H9 (cell line): Measurements from ENCODE around the gene TFEB. TPM values are rescaled to one million over a fixed set of nuclear protein-coding genes. Genes with fewer than 3 reads are reported as not detected.

Experiments
- DNase-seq: peaks from one replicate; pipeline ENCODE4 v3.0.0-alpha.2; 2017
- H2AFZ ChIP-seq: one replicate; pipeline ENCODE4 v1.6.1; 2013; ENCODE audit warnings: mild to moderate bottlenecking, low read length, control low read depth, moderate library complexity
- H2AK5ac ChIP-seq: 2 replicates; pipeline ENCODE4 v1.6.1; 2013; ENCODE audit warnings: low read length, control low read depth, mixed read lengths; ENCODE audit not compliant: insufficient read length
- H2BK120ac ChIP-seq: one replicate; pipeline ENCODE4 v1.6.1; 2013; ENCODE audit warnings: low read depth, mild to moderate bottlenecking, low read length, control low read depth, inconsistent platforms; ENCODE audit not compliant: poor library complexity, severe bottlenecking
- H2BK12ac ChIP-seq: 2 replicates; pipeline ENCODE4 v1.6.1; 2013; ENCODE audit warnings: low read length, control low read depth, mixed read lengths, low read depth; ENCODE audit not compliant: insufficient read length
- H2BK15ac ChIP-seq: 2 replicates; pipeline ENCODE4 v1.6.1; 2013; ENCODE audit warnings: low read depth, low read length, control low read depth
- H2BK20ac ChIP-seq: one replicate; pipeline ENCODE4 v1.6.1; 2013; ENCODE audit warnings: low read depth, mild to moderate bottlenecking, low read length, control low read depth, inconsistent platforms; ENCODE audit not compliant: poor library complexity, severe bottlenecking
- H2BK5ac ChIP-seq: 2 replicates; pipeline ENCODE4 v1.6.1; 2013; ENCODE audit warnings: low read length, control low read depth, mixed read lengths; ENCODE audit not compliant: insufficient read length
- H3K14ac ChIP-seq: 2 replicates; pipeline ENCODE4 v1.6.1; 2013; ENCODE audit warnings: low read length, control low read depth; ENCODE audit not compliant: insufficient read depth
- H3K18ac ChIP-seq: 2 replicates; pipeline ENCODE4 v1.6.1; 2013; ENCODE audit warnings: low read depth, mild to moderate bottlenecking, mixed read lengths, low read length, control low read depth; ENCODE audit not compliant: insufficient read length
- H3K23ac ChIP-seq: 2 replicates; pipeline ENCODE4 v1.6.1; 2013; ENCODE audit warnings: low read length, control low read depth, mixed read lengths, low read depth; ENCODE audit not compliant: insufficient read length
- H3K23me2 ChIP-seq: 2 replicates; pipeline ENCODE4 v1.6.1; 2013; ENCODE audit warnings: low read depth, mild to moderate bottlenecking, mixed read lengths, low read length, control low read depth; ENCODE audit not compliant: insufficient read length, poor library complexity, severe bottlenecking
- H3K27ac ChIP-seq: 2 replicates; pipeline ENCODE4 v1.5.1; 2013; ENCODE audit warnings: low read length, control low read depth, mixed read lengths, low read depth; ENCODE audit not compliant: insufficient read length
- H3K27me3 ChIP-seq: 2 replicates; pipeline ENCODE4 v1.6.1; 2013; ENCODE audit warnings: low read length, control low read depth, inconsistent platforms; ENCODE audit not compliant: insufficient read depth
- H3K4ac ChIP-seq: 2 replicates; pipeline ENCODE4 v1.6.1; 2013; ENCODE audit warnings: low read depth, mild to moderate bottlenecking, control low read depth, inconsistent platforms, low read length, moderate library complexity
- H3K4me1 ChIP-seq: 2 replicates; pipeline ENCODE4 v1.6.1; 2013; ENCODE audit warnings: low read length, control low read depth, inconsistent platforms; ENCODE audit not compliant: insufficient read depth
- H3K4me2 ChIP-seq: 2 replicates; pipeline ENCODE4 v1.6.1; 2013; ENCODE audit warnings: low read length, control low read depth, mixed read lengths; ENCODE audit not compliant: insufficient read length, insufficient read depth
- H3K56ac ChIP-seq: 2 replicates; pipeline ENCODE4 v1.6.1; 2013; ENCODE audit warnings: low read depth, mild to moderate bottlenecking, mixed read lengths, low read length, control low read depth; ENCODE audit not compliant: insufficient read length
- H3K79me1 ChIP-seq: 2 replicates; pipeline ENCODE4 v1.6.1; 2013; ENCODE audit warnings: low read depth, mild to moderate bottlenecking, moderate library complexity, low read length, control low read depth, inconsistent platforms; ENCODE audit not compliant: insufficient read depth, poor library complexity, severe bottlenecking
- H3K79me2 ChIP-seq: 2 replicates; pipeline ENCODE4 v1.6.1; 2013; ENCODE audit warnings: low read length, control low read depth, inconsistent platforms; ENCODE audit not compliant: insufficient read depth
- H3K9ac ChIP-seq: 2 replicates; pipeline ENCODE4 v1.6.1; 2013; ENCODE audit warnings: low read length, control low read depth, mixed read lengths; ENCODE audit not compliant: insufficient read length; ENCODE audit errors: extremely low read depth
- H3K9me3 ChIP-seq: one replicate; pipeline ENCODE4 v1.6.1; 2013; ENCODE audit warnings: low read depth, low read length, inconsistent platforms; ENCODE audit not compliant: control insufficient read depth
- H3T11ph ChIP-seq: one replicate; pipeline ENCODE4 v1.6.1; 2013; ENCODE audit warnings: mild to moderate bottlenecking, low read length, control low read depth, inconsistent platforms
- H4K20me1 ChIP-seq: one replicate; pipeline ENCODE4 v1.6.1; 2013; ENCODE audit not compliant: control insufficient read depth, insufficient read length, insufficient read depth
- H4K5ac ChIP-seq: 2 replicates; pipeline ENCODE4 v1.6.1; 2013; ENCODE audit warnings: low read depth, mild to moderate bottlenecking, mixed read lengths, low read length, control low read depth; ENCODE audit not compliant: insufficient read length
- H4K8ac ChIP-seq: replicated peaks from 2 replicates; pipeline ENCODE4 v1.6.1; 2013; ENCODE audit warnings: low read length, control low read depth, mixed read lengths, low read depth; ENCODE audit not compliant: insufficient read length
- H4K91ac ChIP-seq: 2 replicates; pipeline ENCODE4 v1.6.1; 2013; ENCODE audit warnings: low read depth, mild to moderate bottlenecking, moderate library complexity, mixed read lengths, low read length, control low read depth; ENCODE audit not compliant: insufficient read length
- H3K27ac Mint-ChIP-seq, 3 experiments: 2 replicates in 2 of 3; 3 replicates in 1 of 3; pipeline ENCODE4 v1.8.0; 2020 to 2021; ENCODE audit warnings: mixed read lengths in 3 of 3, mild to moderate bottlenecking in 1 of 3, moderate library complexity in 1 of 3
- H3K27me3 Mint-ChIP-seq: 2 replicates; pipeline ENCODE4 v1.8.0; 2021; ENCODE audit warnings: low read depth, mild to moderate bottlenecking, moderate library complexity, mixed read lengths
- H3K36me3 Mint-ChIP-seq, 3 experiments: 2 replicates in 2 of 3; 3 replicates in 1 of 3; pipeline ENCODE4 v1.8.0; 2020 to 2021; ENCODE audit warnings: low read depth in 3 of 3, mixed read lengths in 3 of 3; ENCODE audit not compliant: insufficient read depth in 1 of 3
- H3K4me1 Mint-ChIP-seq, 2 experiments: 2 replicates each; pipeline ENCODE4 v1.8.0; 2020; ENCODE audit warnings: mixed read lengths in 2 of 2
- H3K4me3 Mint-ChIP-seq, 2 experiments: 2 replicates in 1 of 2; 3 replicates in 1 of 2; pipeline ENCODE4 v1.8.0; 2020 to 2021; ENCODE audit warnings: mild to moderate bottlenecking in 2 of 2, mixed read lengths in 2 of 2, moderate library complexity in 1 of 2
- H3K9me3 Mint-ChIP-seq, 2 experiments: 2 replicates in 1 of 2; 3 replicates in 1 of 2; pipeline ENCODE4 v1.8.0; 2020; ENCODE audit warnings: mild to moderate bottlenecking in 2 of 2, mixed read lengths in 2 of 2, moderate library complexity in 1 of 2
- CTCF ChIP-seq: fragments of 200-600 bp; sonication (generic); conservative IDR thresholded peaks from 3 replicates; pipeline ENCODE4 v1.8.0; 2021; ENCODE audit warnings: antibody characterized with exemption, mild to moderate bottlenecking
- WGBS: extraction: QIAGEN DNeasy Blood & Tissue Kit; methylation state at CpG from one replicate; pipeline ENCODE4 v1.1.7; 2013; ENCODE audit warnings: missing lambda C conversion rate, low lambda C conversion rate, mixed read lengths; ENCODE audit not compliant: insufficient read length; ENCODE audit errors: extremely low coverage; 5-methylcytosine and 5-hydroxymethylcytosine counted together
- total RNA-seq: library from RNA; stranded (reverse); gene quantifications from 2 replicates; pipeline ENCODE4 v1.2.1, GENCODE V29; 2021

Gene TFEB
- total RNA-seq, 1 experiment from 2014 or later = 1.2 TPM

- H3K56ac ChIP-seq = no peak overlapping the region
- H3K23me2 ChIP-seq = no peaks in the 10 kb centered on the region
- no peak overlapping the region for H4K5ac ChIP-seq
- peaks cover 0 to 4% of the 10 kb centered on the region in 2 experiments; a peak in 2 of 5 replicates for H3K9me3 Mint-ChIP-seq
- H3K4ac ChIP-seq = no peak overlapping the region
- H2BK12ac ChIP-seq = no peak overlapping the region
- no peak overlapping the region for H3K23ac ChIP-seq
- no peak overlapping the region for H3K27ac ChIP-seq
- H3K79me1 ChIP-seq = no peaks in the 10 kb centered on the region
- H2BK15ac ChIP-seq = no peak overlapping the region
- H3K36me3 Mint-ChIP-seq = no peaks in the 10 kb centered on the region
- H3K14ac ChIP-seq = no peak overlapping the region
- H3K9me3 ChIP-seq = no peaks in the 10 kb centered on the region
- H2AK5ac ChIP-seq = no peak overlapping the region
- no peak overlapping the region for H3T11ph ChIP-seq
- peaks cover 40% of the 10 kb centered on the region for H3K27me3 Mint-ChIP-seq
- H4K20me1 ChIP-seq = no peaks in the 10 kb centered on the region
- no peak overlapping the region for H3K4me2 ChIP-seq
- no peaks in the 10 kb centered on the region for H3K4me1 ChIP-seq
- no peak overlapping the region for H3K4me3 Mint-ChIP-seq
- no peak overlapping the region for H4K8ac ChIP-seq
- no peak overlapping the region for H2BK20ac ChIP-seq
- H3K27me3 ChIP-seq = no peaks in the 10 kb centered on the region
- H2BK120ac ChIP-seq = no peak overlapping the region
- H3K79me2 ChIP-seq = no peaks in the 10 kb centered on the region
- no peak for DNase-seq
- H2AFZ ChIP-seq = no peak overlapping the region
- TF ChIP-seq CTCF = no peak
- H2BK5ac ChIP-seq = no peak overlapping the region
- no CpG with 5 or more reads among the region's 7 CpGs for WGBS
- peaks cover 14 to 38% of the 10 kb centered on the region in 2 experiments for H3K4me1 Mint-ChIP-seq
- no peak overlapping the region for H3K18ac ChIP-seq
- H4K91ac ChIP-seq = no peak overlapping the region
- H3K27ac Mint-ChIP-seq = no peak overlapping the region
- H3K9ac ChIP-seq = no peak overlapping the region
These were observed 61.0 kb downstream of the TFEB start for GRCh38 chr6:41674231-41675000.
